WERI-Rb-1 (cell line): ENCODE data around the gene F11.

Experiments
- DNase-seq: peaks from one replicate; pipeline ENCODE4 v3.0.0-alpha.2; 2020
- H3K27ac ChIP-seq: fragments of 250-450 bp; sonication (Bioruptor Pico); 2 replicates; pipeline ENCODE4 v1.5.1; 2020; ENCODE audit warnings: mild to moderate bottlenecking, moderate library complexity
- H3K27me3 ChIP-seq: fragments of 250-450 bp; sonication (Bioruptor Pico); 2 replicates; pipeline ENCODE4 v1.5.1; 2021; ENCODE audit warnings: mild to moderate bottlenecking, low read depth, moderate library complexity; ENCODE audit not compliant: insufficient read depth, severe bottlenecking
- H3K36me3 ChIP-seq: fragments of 250-450 bp; sonication (Bioruptor Pico); 2 replicates; pipeline ENCODE4 v1.5.1; 2020; ENCODE audit warnings: mild to moderate bottlenecking, moderate library complexity
- H3K4me3 ChIP-seq: 2 replicates; pipeline ENCODE4 v1.5.1; 2011; ENCODE audit warnings: low read depth, mild to moderate bottlenecking, control low read depth, low read length
- H3K9me3 ChIP-seq: fragments of 250-450 bp; sonication (Bioruptor Pico); 2 replicates; pipeline ENCODE4 v1.5.1; 2021; ENCODE audit warnings: mild to moderate bottlenecking, moderate library complexity; ENCODE audit not compliant: severe bottlenecking
- CTCF ChIP-seq: IDR thresholded peaks from 2 replicates; pipeline ENCODE4 v1.5.1; 2011; ENCODE audit warnings: low read depth, mild to moderate bottlenecking, control low read depth, inconsistent platforms, low read length

Gene F11

GRCh38 chr4:186226521-186227189 lies 39.3 kb upstream of the F11 start:
- Histone ChIP-seq H3K36me3 (no peaks in the 10 kb centered on the region), H3K4me3 (no peak overlapping the region), H3K27ac (no peak overlapping the region), H3K9me3 (peaks cover 2% of the 10 kb centered on the region), H3K27me3 (peaks cover 80% of the 10 kb centered on the region)
- DNase-seq: no peak
- TF ChIP-seq CTCF: no peak

- H3K27me3 ChIP-seq: peaks cover 81% of the 10 kb centered on the region
- no peak for TF ChIP-seq CTCF
- H3K27ac ChIP-seq: no peak within 1 kb of the TSS
- no peak for DNase-seq
- H3K36me3 ChIP-seq: no peaks in the 10 kb centered on the region
- H3K4me3 ChIP-seq: no peak within 1 kb of the TSS
- peaks cover 2% of the 10 kb centered on the region for H3K9me3 ChIP-seq
Observed at GRCh38 chr4:186227221-186227620, 38.8 kb upstream of the F11 start, which contains the start of gene KLKB1. Gene KLKB1, plus strand, starts transcription at chr4:186227507. Its CDS starts 689 bp downstream, at chr4:186228196.

GRCh38 chr4:186227744-186228513 lies 38.1 kb upstream of the F11 start:
- Histone ChIP-seq H3K27ac (no peak overlapping the region), H3K36me3 (no peaks in the 10 kb centered on the region), H3K4me3 (no peak overlapping the region), H3K27me3 (peaks cover 83% of the 10 kb centered on the region), H3K9me3 (peaks cover 2% of the 10 kb centered on the region)
- TF ChIP-seq CTCF: no peak
- DNase-seq: no peak

GRCh38 chr4:186228514-186228894 lies 37.5 kb upstream of the F11 start:
- H3K27me3 ChIP-seq: peaks cover 83% of the 10 kb centered on the region
- peaks cover 2% of the 10 kb centered on the region for H3K9me3 ChIP-seq
- DNase-seq: no peak
- H3K27ac ChIP-seq: no peak overlapping the region
- TF ChIP-seq CTCF: no peak
- no peaks in the 10 kb centered on the region for H3K36me3 ChIP-seq
- no peak overlapping the region for H3K4me3 ChIP-seq

- Histone ChIP-seq H3K36me3 (no peaks in the 10 kb centered on the region), H3K27ac (no peak overlapping the region), H3K4me3 (no peak overlapping the region), H3K27me3 (peaks cover 82% of the 10 kb centered on the region), H3K9me3 (no peaks in the 10 kb centered on the region)
- DNase-seq: no peak
- TF ChIP-seq CTCF: no peak
Observed at GRCh38 chr4:186234367-186234766, 31.6 kb upstream of the F11 start.

- H3K9me3 ChIP-seq: no peaks in the 10 kb centered on the region
- TF ChIP-seq CTCF: no peak
- no peak for DNase-seq
Observed at GRCh38 chr4:186236126-186236525, 29.9 kb upstream of the F11 start.

More at GRCh38 chr4:186236126-186236525, 29.9 kb upstream of the F11 start:
- H3K36me3 ChIP-seq: no peaks in the 10 kb centered on the region
- H3K4me3 ChIP-seq: no peak overlapping the region
- no peak overlapping the region for H3K27ac ChIP-seq
- peaks cover 76% of the 10 kb centered on the region for H3K27me3 ChIP-seq
